ENCODE results near the gene TACR1.

TACR1 gene

GRCh38 chr2:75007061-75007460 lies 192.3 kb downstream of the TACR1 start:
- no peak for DNase-seq

- no peak for DNase-seq
These were observed 193.3 kb downstream of the TACR1 start for GRCh38 chr2:75006041-75006440.

- no peak for DNase-seq
These were observed 195.5 kb downstream of the TACR1 start for GRCh38 chr2:75003773-75004172.

GRCh38 chr2:75003276-75003675 lies 196.0 kb downstream of the TACR1 start:
- no peak for DNase-seq

GRCh38 chr2:75002007-75002406 lies 197.3 kb downstream of the TACR1 start:
- no peak for DNase-seq

- no peak for DNase-seq
These were observed 199.9 kb downstream of the TACR1 start for GRCh38 chr2:74999468-74999867.

All from left hindlimb (tissue), 1 donor.